WI38 (cell line): ENCODE results near the gene DCXR.
A peak's percentile ranks its signal among the peaks of the same experiment; 100 is the strongest.

Experiments
- H3K4me3 ChIP-seq: 2 replicates; pipeline ENCODE4 v1.5.1; 2011; ENCODE audit warnings: low read depth, mild to moderate bottlenecking, control low read depth, low read length
- TF ChIP-seq, protein P1 (sequence below): IDR thresholded peaks from 2 replicates; pipeline ENCODE4 v1.5.1; 2012; ENCODE audit warnings: low read depth, mild to moderate bottlenecking, control low read depth, low read length

The DCXR gene

DNA sequence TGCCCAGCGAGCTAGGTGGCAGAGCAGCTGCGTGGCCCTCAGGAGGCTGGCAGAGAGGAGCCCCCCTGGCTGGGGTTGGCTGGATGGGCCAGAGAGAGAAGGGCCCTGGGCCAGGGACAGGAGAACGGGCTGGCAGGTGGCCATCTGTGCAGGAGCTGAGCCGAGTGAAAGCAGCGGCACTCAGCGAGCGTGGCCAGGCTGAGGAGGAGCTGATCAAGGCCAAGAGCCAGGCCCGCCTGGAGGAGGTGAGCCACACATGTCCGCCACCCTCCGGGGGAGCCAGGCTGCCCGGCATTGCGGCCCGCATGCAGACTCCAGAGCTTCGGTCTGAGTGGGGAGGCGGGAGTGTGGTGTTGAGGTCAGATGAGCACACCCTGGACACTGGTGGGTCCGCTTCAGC is 8.1 kb downstream of the DCXR start:
- TF ChIP-seq, protein P1, sequence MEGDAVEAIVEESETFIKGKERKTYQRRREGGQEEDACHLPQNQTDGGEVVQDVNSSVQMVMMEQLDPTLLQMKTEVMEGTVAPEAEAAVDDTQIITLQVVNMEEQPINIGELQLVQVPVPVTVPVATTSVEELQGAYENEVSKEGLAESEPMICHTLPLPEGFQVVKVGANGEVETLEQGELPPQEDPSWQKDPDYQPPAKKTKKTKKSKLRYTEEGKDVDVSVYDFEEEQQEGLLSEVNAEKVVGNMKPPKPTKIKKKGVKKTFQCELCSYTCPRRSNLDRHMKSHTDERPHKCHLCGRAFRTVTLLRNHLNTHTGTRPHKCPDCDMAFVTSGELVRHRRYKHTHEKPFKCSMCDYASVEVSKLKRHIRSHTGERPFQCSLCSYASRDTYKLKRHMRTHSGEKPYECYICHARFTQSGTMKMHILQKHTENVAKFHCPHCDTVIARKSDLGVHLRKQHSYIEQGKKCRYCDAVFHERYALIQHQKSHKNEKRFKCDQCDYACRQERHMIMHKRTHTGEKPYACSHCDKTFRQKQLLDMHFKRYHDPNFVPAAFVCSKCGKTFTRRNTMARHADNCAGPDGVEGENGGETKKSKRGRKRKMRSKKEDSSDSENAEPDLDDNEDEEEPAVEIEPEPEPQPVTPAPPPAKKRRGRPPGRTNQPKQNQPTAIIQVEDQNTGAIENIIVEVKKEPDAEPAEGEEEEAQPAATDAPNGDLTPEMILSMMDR = no peak
- no peak overlapping the region for H3K4me3 ChIP-seq

DNA sequence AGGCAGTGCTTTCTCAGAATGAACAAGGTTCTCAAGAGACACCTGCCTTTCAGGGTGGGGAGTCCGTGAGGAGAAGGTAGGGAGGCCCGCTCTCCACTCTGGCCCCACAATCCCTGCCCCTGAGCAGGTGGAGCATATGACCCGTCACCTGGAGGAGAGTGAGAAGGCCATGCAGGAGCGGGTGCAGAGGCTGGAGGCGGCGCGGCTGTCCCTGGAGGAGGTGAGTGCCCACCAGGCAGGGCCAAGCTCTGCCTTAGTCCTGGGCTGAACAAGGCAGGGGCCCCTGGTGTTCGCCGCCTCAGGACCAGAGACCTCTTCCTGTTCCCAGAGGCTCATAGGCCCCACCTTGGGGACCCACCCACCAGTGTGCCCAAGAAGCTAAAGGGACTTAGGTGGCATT is 8.5 kb downstream of the DCXR start:
- no peak overlapping the region for H3K4me3 ChIP-seq
- TF ChIP-seq, protein P1 = no peak

DNA sequence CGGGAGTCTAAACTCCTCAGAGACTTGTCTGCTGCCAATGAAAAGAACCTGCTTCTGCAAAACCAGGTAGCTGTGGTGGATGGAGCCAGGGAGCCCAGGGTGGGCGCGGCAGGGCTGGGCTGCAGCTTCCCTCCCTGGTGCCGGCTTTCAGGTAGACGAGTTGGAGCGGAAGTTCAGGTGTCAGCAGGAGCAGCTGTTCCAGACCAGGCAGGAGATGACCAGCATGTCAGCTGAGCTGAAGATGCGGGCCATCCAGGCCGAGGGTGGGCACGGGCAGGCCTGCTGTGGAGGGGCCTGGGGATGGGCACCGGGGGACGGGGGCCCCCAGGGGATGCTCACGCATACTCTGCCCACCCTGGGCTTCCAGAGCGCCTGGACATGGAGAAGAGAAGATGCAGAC is 9.3 kb downstream of the DCXR start:
- H3K4me3 ChIP-seq = no peak overlapping the region
- TF ChIP-seq, protein P1 = no peak

DNA sequence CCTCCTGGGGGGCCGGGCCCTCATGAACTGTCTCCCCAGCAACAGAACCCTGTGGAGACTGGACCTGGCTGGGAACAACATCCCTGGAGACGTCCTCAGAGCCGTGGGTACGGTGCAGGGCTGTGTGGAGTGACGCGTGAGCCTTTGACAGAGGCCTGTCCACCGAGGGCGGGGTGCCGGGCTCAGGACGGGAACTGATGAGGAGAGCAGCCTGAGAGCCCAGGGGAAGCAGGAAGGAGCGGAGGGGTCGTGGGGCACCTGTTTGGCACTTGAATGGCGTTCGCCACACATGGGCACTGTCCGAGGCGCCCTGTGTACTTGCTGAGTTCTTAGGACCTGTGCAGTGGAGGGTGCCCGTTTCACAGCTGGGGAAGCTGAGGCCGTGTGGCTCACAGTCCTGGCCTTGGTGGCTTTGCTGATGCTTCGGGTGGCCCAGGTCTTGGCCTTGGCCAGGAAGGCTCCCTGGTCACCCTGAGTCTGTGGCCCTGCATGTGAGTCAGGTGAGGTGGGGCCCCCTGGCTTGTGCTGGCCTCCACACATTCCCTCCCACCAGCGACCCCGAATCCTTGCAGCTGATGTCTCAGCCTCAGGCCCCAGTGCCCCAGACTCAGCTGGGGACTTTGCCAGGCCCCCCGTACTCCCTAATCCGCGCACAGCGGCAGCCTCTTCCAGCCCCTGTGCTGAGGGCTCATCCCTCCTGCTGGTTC is 11.9 kb downstream of the DCXR start:
- TF ChIP-seq, protein P1 = no peak
- H3K4me3 ChIP-seq = no peak overlapping the region

DNA sequence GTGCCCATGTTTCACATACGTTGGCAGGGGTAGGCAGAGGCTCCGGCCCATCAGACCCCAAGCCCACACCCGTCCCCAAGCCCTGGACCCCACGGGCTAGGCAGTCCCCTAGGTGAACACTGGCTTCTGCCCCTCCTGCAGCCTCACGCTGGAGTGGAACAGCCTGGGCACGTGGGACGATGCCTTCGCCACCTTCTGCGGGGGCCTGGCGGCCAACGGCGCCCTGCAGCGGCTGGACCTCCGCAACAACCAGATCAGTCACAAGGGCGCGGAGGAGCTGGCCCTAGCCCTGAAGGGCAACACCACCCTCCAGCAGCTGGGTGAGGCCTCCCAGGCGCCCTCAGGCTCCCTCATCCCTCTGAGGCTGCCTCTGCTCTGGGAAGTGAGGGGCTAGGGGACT is 12.6 kb downstream of the DCXR start:
- H3K4me3 ChIP-seq = no peak overlapping the region
- TF ChIP-seq, protein P1 = no peak

DNA sequence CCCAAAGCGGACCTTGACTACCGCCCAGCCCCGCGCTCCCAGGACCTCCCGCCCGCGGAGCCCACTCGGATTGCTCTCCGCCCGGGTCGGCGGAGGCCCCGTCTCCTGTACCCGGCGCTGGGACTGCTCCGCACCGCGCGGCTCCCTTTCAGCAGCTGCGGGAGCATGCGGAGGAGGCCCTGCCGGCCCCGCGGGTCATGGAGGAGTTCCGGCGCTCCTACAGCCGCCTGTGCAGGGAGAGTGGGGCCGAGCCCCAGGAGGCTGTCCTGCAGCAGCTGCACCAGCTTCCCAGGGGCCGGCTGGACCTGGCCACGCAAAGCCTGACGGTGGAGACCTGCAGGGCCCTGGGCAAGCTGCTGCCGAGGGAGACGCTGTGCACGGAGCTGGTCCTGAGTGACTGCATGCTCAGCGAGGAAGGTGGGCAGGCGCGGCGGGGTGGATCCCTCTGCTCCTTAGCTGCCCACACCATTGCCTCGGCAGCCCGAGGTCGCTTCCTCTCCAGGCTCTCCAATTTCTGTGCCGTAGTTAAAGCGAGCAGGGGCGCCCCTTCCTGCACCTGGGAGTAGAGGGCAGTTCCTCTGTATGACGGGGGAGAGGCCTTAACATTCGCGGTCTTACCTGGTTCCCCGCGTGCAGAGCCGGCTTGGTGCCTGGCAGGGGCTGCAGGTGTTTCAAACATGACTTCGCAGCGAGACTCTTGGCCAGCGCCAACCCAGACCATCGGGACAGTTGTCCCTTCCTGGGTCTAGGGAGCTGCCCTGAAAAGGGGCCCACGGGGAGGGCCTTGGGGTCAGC is 13.9 kb downstream of the DCXR start:
- TF ChIP-seq, protein P1 = no peak
- H3K4me3 ChIP-seq = peak overlapping the region; percentile 72

DNA sequence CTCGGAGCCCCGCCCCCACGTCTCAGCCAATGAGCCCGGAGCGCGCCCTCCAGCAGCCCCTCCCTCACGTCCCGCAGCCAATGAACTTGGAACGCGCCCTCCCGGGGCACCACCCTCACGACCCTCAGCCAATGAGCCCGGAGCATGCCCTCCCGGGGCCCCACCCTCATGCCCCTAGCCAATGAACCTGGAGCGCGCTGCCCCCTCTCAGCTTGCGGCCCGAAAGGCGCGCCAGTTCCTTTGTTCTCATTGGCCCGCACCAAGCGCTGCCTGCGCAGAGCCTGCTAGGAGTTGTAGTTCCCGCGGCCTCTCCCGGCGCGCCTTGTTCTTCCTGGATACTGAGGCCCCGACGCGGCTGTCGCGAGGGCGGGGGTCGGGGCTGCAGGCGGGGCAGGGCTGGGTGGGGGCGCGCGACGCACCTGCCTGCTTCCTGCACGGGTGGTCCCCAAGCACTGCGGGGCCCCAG is 14.5 kb downstream of the DCXR start, which contains the start of gene LRRC45:
TSS of gene LRRC45 (plus strand) at position 325 of the 466 bp plus-strand sequence. CDS start 339 bp downstream, outside the sequence.
- peak within 1 kb of the TSS; percentile 85 for H3K4me3 ChIP-seq
- TF ChIP-seq, protein P1 = no peak
